Astrocyte of the spinal cord (primary cell): ENCODE measurements around the gene OPALIN.

Source experiments
- DNase-seq: peaks from one replicate; pipeline ENCODE4 v3.0.0; 2011; ENCODE audit warnings: low read depth, low spot score
- H3K4me3 ChIP-seq: 2 replicates; pipeline ENCODE4 v1.5.1; 2011; ENCODE audit warnings: low read depth, mild to moderate bottlenecking, low read length, moderate library complexity
- CTCF ChIP-seq: IDR thresholded peaks from 2 replicates; pipeline ENCODE4 v1.5.1; 2012; ENCODE audit warnings: low read depth, mild to moderate bottlenecking, low read length, inconsistent platforms
- in situ Hi-C: cut with HindIII; loops from 2 replicates; pipeline ENCODE4 v1.10.0; 2017; ENCODE audit warnings: low sequenced_read_pairs

Gene OPALIN, protein sequence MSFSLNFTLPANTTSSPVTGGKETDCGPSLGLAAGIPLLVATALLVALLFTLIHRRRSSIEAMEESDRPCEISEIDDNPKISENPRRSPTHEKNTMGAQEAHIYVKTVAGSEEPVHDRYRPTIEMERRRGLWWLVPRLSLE

GRCh38 chr10:96358851-96359540 is at the start of gene OPALIN:
Gene OPALIN, minus strand, starts transcription at chr10:96359002. Its CDS starts 106 bp downstream, at chr10:96358896.
- no peak within 1 kb of the TSS for H3K4me3 ChIP-seq
- DNase-seq: no peak
- no peak for TF ChIP-seq CTCF
- in situ Hi-C loops: no loop called here

DNA sequence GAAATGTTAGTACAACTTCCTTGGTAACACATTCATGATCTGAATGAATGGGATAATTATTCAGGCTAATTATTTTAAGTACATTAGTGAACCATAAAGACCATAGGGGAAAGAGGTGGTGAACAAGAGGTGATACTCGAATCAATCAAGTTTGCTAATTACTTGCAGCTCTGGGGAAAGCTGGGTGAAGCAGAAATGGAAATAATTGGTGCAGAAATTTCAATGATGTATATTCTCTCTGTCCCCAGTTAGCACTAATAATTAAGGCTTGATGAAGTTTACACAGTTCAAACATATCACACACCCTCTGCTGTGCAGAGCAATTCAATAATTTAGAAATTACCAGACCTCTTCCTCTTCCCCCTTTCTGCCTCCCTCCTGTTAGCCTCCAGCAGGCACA is 49.4 kb upstream of the OPALIN start:
- DNase-seq: no peak
- in situ Hi-C loops: no loop called here
- no peak for TF ChIP-seq CTCF
- H3K4me3 ChIP-seq: no peak overlapping the region

DNA sequence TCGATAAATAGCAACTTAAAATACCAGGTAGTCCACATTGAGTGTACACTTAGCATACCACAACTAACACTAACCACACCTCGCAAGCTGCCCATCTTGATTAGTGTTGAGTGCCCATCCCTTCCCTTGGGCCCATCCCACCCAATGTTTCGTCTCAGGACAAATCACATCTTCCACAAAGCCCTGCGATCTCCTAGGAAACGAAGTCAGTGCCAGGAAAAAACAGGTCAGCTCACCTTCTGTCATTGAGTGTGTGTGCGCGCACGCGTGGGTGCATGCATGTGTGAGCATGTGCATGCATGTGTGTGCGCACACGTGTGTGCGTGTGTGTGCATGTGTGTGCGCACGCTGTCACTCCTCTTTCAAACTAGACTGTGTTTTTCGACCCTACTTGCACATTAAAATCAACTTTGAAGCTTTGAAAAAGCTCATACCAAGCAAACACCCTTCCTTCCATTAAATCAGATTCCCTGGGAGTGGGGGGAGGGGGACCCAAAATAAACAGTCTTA is 48.8 kb upstream of the OPALIN start:
- H3K4me3 ChIP-seq: no peak overlapping the region
- DNase-seq: no peak
- in situ Hi-C loops: no loop called here
- TF ChIP-seq CTCF: no peak

GRCh38 chr10:96406091-96406490 is 47.3 kb upstream of the OPALIN start:
- TF ChIP-seq CTCF: no peak
- no peak overlapping the region for H3K4me3 ChIP-seq
- DNase-seq: no peak
- in situ Hi-C loops: no loop called here

- in situ Hi-C loops: no loop called here
- DNase-seq: no peak
- TF ChIP-seq CTCF: no peak
- H3K4me3 ChIP-seq: no peak overlapping the region
Measured at GRCh38 chr10:96402417-96403305, 43.9 kb upstream of the OPALIN start.

GRCh38 chr10:96401036-96401435 is 42.2 kb upstream of the OPALIN start:
- DNase-seq: no peak
- no peak overlapping the region for H3K4me3 ChIP-seq
- TF ChIP-seq CTCF: no peak
- in situ Hi-C loops: no loop called here
